GM19372 (cell line): ENCODE data around the gene PRDM10.

ENCODE experiments used
- ATAC-seq: cut with Tn5 transposase; IDR thresholded peaks from one replicate; pipeline ENCODE4 v1.9.1; 2021; ENCODE audit warnings: mild to moderate bottlenecking, low read depth, moderate library complexity; ENCODE audit not compliant: unreplicated experiment

PRDM10 gene

GRCh38 chr11:129950101-129951091 is 52.2 kb downstream of the PRDM10 start:
- ATAC-seq, result no peak

DNA sequence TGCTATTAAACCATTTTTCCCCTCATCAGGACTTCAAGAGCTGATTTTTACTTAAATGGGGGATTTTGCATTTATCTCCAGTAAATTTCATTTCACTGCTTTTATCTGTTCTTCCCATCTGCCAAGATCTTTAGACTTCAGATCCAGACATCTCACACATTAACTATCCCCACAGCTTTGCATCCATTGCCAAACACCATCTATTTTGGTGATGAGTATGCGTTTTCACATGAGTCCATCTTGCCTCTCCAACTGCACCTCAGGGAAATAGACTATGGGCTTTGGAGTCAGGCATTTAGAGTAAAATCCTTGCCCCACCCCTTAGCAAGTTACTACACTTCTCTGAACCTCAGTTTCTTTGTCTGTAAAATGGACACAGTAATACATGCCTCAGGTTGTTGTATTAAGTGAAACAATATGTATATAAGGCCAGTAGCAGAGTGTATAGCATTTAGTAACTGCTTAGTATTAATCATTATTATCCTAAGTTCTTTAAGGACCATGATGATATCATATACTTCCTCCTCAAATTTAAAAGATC is 53.6 kb downstream of the PRDM10 start:
- ATAC-seq, result no peak

- no peak for ATAC-seq
Measured at GRCh38 chr11:129947474-129947873, 55.2 kb downstream of the PRDM10 start.

- ATAC-seq, result no peak
Measured at GRCh38 chr11:129946965-129947364, 55.7 kb downstream of the PRDM10 start.

- no peak for ATAC-seq
Measured at GRCh38 chr11:129946256-129946655, 56.4 kb downstream of the PRDM10 start.

DNA sequence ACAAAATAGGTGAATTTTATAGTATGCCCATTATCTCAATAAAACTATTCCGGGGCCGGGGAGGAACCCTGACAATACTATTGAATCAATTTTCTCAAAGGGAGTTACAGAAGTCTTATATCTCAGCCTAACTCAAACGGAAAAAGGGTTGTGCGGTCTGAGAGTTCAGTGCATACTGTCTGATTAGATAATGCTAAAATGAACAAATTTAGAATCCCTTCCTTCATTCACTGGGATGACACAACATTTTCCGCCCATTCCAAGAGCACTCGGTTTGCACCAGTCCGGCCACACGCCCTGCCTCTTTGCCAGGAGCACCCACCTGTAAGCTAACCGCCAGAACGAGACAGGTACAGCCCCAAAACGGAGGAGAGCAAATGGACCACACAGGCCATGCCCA is 57.3 kb downstream of the PRDM10 start:
- ATAC-seq, result no peak

GRCh38 chr11:129944696-129945095 is 57.9 kb downstream of the PRDM10 start:
- ATAC-seq, result no peak

GRCh38 chr11:129943036-129943435 is 59.6 kb downstream of the PRDM10 start:
- ATAC-seq, result no peak

DNA sequence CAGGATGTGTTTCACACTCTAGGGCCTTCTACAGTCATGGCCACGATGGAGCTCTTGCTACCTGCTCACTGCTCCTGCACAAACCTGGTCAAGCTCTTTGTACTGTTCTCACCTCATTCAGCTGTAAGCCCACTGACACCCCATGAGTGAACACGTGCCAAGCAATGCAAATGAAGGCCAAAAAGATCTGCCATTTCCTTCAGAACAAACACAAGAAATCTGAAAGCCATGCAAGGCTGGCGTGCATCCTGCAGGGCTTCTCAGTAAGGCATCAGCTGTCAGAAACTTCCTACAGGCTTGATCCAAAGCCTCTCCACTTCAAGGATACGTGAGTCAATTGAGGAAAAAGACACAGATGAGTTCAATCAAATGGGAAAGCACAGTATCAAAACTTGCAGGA is 63.1 kb downstream of the PRDM10 start:
- no peak for ATAC-seq

- no peak for ATAC-seq
Measured at GRCh38 chr11:129938764-129939163, 63.9 kb downstream of the PRDM10 start.

DNA sequence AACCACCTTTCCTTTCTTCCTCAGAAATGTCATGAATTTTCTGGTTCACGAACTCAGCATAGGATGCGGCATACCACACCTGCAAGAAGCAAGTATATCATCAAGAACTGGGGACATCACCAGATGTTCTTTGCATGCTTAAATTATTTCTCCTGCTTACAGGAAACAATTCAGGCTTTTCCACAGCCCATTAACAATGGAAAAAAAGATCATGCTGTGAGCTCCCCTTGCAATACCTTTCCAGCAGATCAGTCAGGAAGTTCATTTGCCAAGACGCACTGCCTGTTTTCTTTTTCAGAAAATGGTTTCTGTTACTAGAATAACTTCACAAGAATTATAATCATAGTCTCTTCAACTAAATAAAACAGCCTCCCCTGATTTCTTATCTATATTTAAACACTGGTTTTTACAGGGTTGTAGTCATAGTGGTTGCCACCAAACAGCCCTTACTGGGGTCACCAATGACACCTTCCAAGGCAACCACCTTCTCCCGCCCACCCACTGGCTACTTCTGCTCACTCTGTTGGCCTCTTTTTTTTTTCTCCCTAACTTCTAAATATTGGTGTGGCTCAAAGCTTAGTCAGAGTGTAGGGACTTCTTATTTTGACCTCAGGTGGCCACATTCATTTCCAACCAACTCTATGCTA is 64.9 kb downstream of the PRDM10 start:
- ATAC-seq, result no peak

- ATAC-seq, result no peak
Measured at GRCh38 chr11:129935723-129936122, 66.9 kb downstream of the PRDM10 start.

GRCh38 chr11:129933891-129934290 is 68.7 kb downstream of the PRDM10 start:
- ATAC-seq, result no peak

DNA sequence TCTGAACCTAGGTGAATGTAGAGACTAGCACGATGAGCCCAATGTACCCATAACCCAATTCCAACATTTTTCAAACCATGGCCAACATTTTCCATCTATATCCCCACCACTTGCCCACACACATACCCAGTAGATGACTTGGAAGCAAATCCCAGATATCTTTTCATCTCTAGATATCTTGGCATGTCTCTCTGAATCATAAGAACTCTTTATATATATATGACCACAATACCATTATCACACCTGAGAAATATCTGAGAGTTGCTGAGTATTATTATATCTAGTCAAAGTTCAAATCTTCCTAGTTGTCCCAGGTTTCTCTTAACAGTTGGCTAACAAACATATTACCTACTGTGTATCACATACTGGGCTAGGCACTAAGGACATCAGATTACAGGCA is 69.4 kb downstream of the PRDM10 start:
- ATAC-seq, result no peak

DNA sequence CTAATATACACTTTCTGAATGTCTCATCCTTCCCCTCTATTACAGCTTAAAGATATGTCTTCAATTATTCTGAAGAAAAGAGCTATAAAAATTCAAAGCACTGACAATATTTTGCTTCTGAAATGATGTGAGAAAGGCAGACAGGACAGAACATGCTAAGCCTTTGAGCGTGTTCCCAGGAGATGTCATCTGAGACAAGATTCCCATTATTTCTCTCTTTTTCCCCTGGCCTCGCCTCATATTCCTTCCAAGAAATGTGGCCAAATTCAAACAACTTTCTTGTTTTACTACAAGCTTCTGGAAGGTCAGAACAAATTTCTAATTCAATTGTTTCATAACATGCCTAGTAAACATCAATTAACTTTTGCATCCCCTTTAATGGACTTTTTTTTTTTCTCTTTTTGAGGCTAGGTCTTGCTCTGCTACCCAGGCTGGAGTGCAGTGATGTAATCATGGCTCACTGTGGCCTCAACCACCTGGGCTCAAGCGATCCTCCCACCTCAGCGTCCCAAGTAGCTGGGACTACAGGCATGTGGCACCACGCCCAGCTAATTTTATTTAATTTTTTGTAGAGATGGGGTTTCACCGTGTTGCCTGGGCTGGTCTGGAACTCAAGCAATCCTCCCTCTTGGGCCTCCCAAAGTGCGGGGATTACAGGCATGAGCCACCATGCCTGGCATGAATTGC is 70.1 kb downstream of the PRDM10 start:
- ATAC-seq, result no peak

DNA sequence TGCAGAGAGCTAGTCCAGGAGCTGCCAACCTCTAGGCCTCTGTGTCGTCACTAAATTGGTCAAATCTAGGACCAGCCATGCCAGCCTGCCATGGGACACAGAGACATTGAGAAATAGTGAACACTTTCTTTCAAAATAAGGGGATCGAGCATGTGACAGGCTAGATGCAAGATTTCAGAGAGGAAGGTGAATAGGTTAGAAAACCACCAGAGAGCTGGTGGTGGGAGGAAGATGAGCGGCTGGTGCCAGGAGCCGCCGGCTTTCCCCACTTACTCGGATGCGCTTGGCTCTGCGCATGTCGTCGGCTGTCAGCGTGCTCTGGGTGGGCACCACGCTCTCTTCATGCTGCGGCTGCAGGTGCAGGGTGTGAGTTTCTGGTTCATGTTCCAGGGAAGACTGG is 71.9 kb downstream of the PRDM10 start:
- no peak for ATAC-seq

- no peak for ATAC-seq
Measured at GRCh38 chr11:129930296-129930695, 72.3 kb downstream of the PRDM10 start.

- no peak for ATAC-seq
Measured at GRCh38 chr11:129929721-129930120, 72.9 kb downstream of the PRDM10 start.

- ATAC-seq, result no peak
Measured at GRCh38 chr11:129928923-129929692, 73.5 kb downstream of the PRDM10 start.

DNA sequence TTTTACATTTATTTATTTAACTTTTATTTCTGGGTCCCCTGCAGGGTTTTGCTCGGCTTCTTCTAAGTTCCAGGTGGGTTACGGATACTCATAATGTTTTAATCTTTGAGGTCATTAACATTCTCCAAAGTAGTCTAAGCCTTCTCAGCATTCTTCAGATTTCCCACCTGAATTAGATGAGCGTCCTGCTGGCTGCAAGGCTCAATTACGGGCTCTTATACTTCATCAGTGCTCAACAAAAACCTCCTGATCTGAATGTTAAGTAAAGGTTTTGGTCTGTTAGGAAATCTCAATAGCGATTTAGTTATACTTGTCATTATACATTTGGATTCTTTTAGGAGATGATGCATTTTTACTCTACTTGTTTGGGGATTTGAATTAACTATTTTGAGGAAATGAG is 80.0 kb downstream of the PRDM10 start:
- ATAC-seq, result no peak
